Endothelial cell of umbilical vein (primary cell): ENCODE measurements around the gene PARD3B. TPM values are rescaled to one million over a fixed set of nuclear protein-coding genes. Genes with fewer than 3 reads are reported as not detected.

Experiments used
- BruUV-seq: library from RNA; stranded (reverse); fragments of 400-500 nt; replicated peaks from 2 replicates; lab custom pipeline; 2021; lab: Mats Ljungman, UMichigan
- CTCF ChIA-PET: fragments of 300-600, 350-600 bp; sonication (Branson Sonifier 250); formaldehyde crosslinking; loops from one replicate; lab custom pipeline; 2021; ENCODE audit warnings: antibody characterized with exemption, inconsistent platforms; lab: Charles Lee
- POLR2A ChIA-PET: fragments of 300-600, 350-600 bp; sonication (Branson Sonifier 250); formaldehyde crosslinking; loops from one replicate; lab custom pipeline; 2021; ENCODE audit warnings: antibody characterized with exemption, inconsistent platforms; lab: Charles Lee
- DNase-seq: peaks from one replicate; pipeline ENCODE4 v3.0.0-alpha.2; 2011; ENCODE audit warnings: low read depth, low spot score
- FAIRE-seq: peaks from 2 replicates; lab custom pipeline; 2011; peaks lifted over from hg19 to GRCh38; lab: Jason Lieb, UNC
- H2AFZ ChIP-seq: 2 replicates; pipeline ENCODE4 v1.6.0; 2012; ENCODE audit warnings: low read depth, low read length, control low read depth, inconsistent platforms
- H3K27ac ChIP-seq: 2 replicates; pipeline ENCODE4 v1.5.1; 2011; ENCODE audit warnings: low read depth, mild to moderate bottlenecking, control low read depth, low read length, moderate library complexity; ENCODE audit not compliant: insufficient read depth
- H3K27me3 ChIP-seq, 2 experiments: 2 replicates each; pipeline versions ENCODE4 v1.6.0 to v1.6.1; 2011; ENCODE audit warnings: low read length in 2 of 2, mixed read lengths in 1 of 2; ENCODE audit not compliant: control insufficient read depth in 2 of 2, insufficient read depth in 2 of 2
- H3K36me3 ChIP-seq, 2 experiments: 2 replicates in 1 of 2; 3 replicates in 1 of 2; pipeline ENCODE4 v1.5.1; 2011; ENCODE audit warnings: low read length in 2 of 2, mild to moderate bottlenecking in 1 of 2, moderate library complexity in 1 of 2; ENCODE audit not compliant: control insufficient read depth in 2 of 2, insufficient read depth in 2 of 2; ENCODE audit errors: extremely low read depth in 1 of 2
- H3K4me1 ChIP-seq: 3 replicates; pipeline ENCODE4 v1.5.1; 2011; ENCODE audit warnings: mild to moderate bottlenecking, low read length; ENCODE audit not compliant: control insufficient read depth, insufficient read depth; ENCODE audit errors: extremely low read depth
- H3K4me2 ChIP-seq: 2 replicates; pipeline ENCODE4 v1.6.1; 2011; ENCODE audit warnings: low read length, control low read depth, mixed read lengths; ENCODE audit not compliant: insufficient read depth
- H3K4me3 ChIP-seq, 3 experiments: fragments of 200-600 bp in 1 of 3; sonication (generic), shearing (Covaris generic) in 1 of 3; replicated peaks in 1 of 3; 2 replicates each; pipeline ENCODE4 v1.5.1; 2011 to 2016; ENCODE audit warnings: control low read depth in 3 of 3, low read length in 3 of 3, mild to moderate bottlenecking in 2 of 3, inconsistent platforms in 1 of 3, low read depth in 1 of 3, moderate library complexity in 1 of 3; ENCODE audit not compliant: insufficient read depth in 1 of 3
- H3K79me2 ChIP-seq: 2 replicates; pipeline ENCODE4 v1.6.0; 2012; ENCODE audit warnings: low read length, inconsistent platforms; ENCODE audit not compliant: control insufficient read depth, insufficient read depth
- H3K9ac ChIP-seq: replicated peaks from 2 replicates; pipeline ENCODE3; 2011; ENCODE audit warnings: low read length, control low read depth; ENCODE audit not compliant: insufficient read depth; ENCODE audit errors: extremely low read depth
- H3K9me1 ChIP-seq: replicated peaks from 3 replicates; pipeline ENCODE4 v1.6.0; 2011; ENCODE audit warnings: mild to moderate bottlenecking, low read length; ENCODE audit not compliant: control insufficient read depth, insufficient read depth; ENCODE audit errors: extremely low read depth
- H3K9me3 ChIP-seq: replicated peaks from 2 replicates; pipeline ENCODE4 v1.5.1; 2012; ENCODE audit warnings: low read length, inconsistent platforms; ENCODE audit not compliant: control insufficient read depth, insufficient read depth
- H4K20me1 ChIP-seq: replicated peaks from 2 replicates; pipeline ENCODE3; 2011; ENCODE audit warnings: mild to moderate bottlenecking, low read length; ENCODE audit not compliant: control insufficient read depth, insufficient read depth; ENCODE audit errors: extremely low read depth
- EZH2 ChIP-seq: IDR thresholded peaks from 2 replicates; pipeline ENCODE4 v1.6.1; 2012; ENCODE audit warnings: borderline replicate concordance, low read depth, mild to moderate bottlenecking, moderate library complexity, low read length, inconsistent platforms; ENCODE audit not compliant: severe bottlenecking
- FOS ChIP-seq: IDR thresholded peaks from 2 replicates; pipeline ENCODE4 v1.6.1; 2011; ENCODE audit warnings: mild to moderate bottlenecking, low read length, moderate library complexity, borderline replicate concordance; ENCODE audit not compliant: insufficient read depth
- JUN ChIP-seq: IDR thresholded peaks from 2 replicates; pipeline ENCODE4 v1.6.1; 2011; ENCODE audit warnings: borderline replicate concordance, low read depth; ENCODE audit not compliant: insufficient read length, insufficient read depth
- MYC ChIP-seq: IDR thresholded peaks from one replicate; pipeline ENCODE4 v1.6.1; 2011; ENCODE audit warnings: mild to moderate bottlenecking, low read depth, low read length
- POLR2AphosphoS5 ChIP-seq: IDR thresholded peaks from 2 replicates; pipeline ENCODE4 v1.6.1; 2012; ENCODE audit warnings: low read depth, mild to moderate bottlenecking, control low read depth, low read length, moderate library complexity; ENCODE audit not compliant: insufficient read depth
- dilution Hi-C: fragments of 300-500 bp; cut with MboI; formaldehyde crosslinking; loops from one replicate; pipeline ENCODE4 v1.15.0; 2019; ENCODE audit warnings: low sequenced_read_pairs; ENCODE audit not compliant: extremely low pct_ligation_motif_present
- intact Hi-C: fragments of 100-400 bp; cut with micrococcal nuclease; formaldehyde crosslinking; loops from one replicate; pipeline ENCODE4 v1.10.0; 2022
- polyA plus RNA-seq, 4 experiments: library from polyadenylated mRNA; depleted of rRNA in 3 of 4; stranded (reverse) in 3 of 4; unstranded in 1 of 4; fragments of >200 nt; gene quantifications; 2 replicates each; pipeline versions ENCODE4 v1.2.1 to v1.2.3, GENCODE V29; 2011 to 2012; ENCODE audit warnings: missing spikeins in 1 of 4
- total RNA-seq: library from RNA; stranded (reverse); gene quantifications from 2 replicates; pipeline ENCODE4 v1.2.3, GENCODE V29; 2021

Gene PARD3B
- total and polyA plus RNA-seq, 2 donors (not counting 3 experiments of a cell fraction or from before 2014, with no cell fraction given) = 2.2 to 30.9 TPM

GRCh38 chr2:204535356-204535755 lies 9.9 kb upstream of the PARD3B start:
- no peaks in the 10 kb centered on the region for H3K9me1 ChIP-seq

GRCh38 chr2:204535764-204536163 lies 9.5 kb upstream of the PARD3B start:
- H3K4me2 ChIP-seq = no peak overlapping the region
- no peak overlapping the region for H2AFZ ChIP-seq
- no peak overlapping the region for H3K9ac ChIP-seq
- no peaks in the 10 kb centered on the region for H3K9me3 ChIP-seq
- CTCF ChIA-PET = no interaction called here
- intact Hi-C loops = loop anchor here (5.0 kb wide), 3 partner anchors 193 to 1392 kb away; no protein-coding TSS in a partner anchor
- DNase-seq (no peak), FAIRE-seq (no peak)
- H4K20me1 ChIP-seq = no peaks in the 10 kb centered on the region
- POLR2A ChIA-PET = no interaction called here
- H3K36me3 ChIP-seq = no peaks in the 10 kb centered on the region
- H3K79me2 ChIP-seq = no peaks in the 10 kb centered on the region
- no peak overlapping the region for H3K27ac ChIP-seq
- H3K9me1 ChIP-seq = no peaks in the 10 kb centered on the region
- no TSS peak for BruUV-seq
- TF ChIP-seq EZH2 = no peak
- no peak for TF ChIP-seq MYC
- TF ChIP-seq JUN = no peak
- no peak for TF ChIP-seq FOS
- no peak for TF ChIP-seq POLR2AphosphoS5
- dilution Hi-C loops = no loop called here
- H3K4me3 ChIP-seq = no peak overlapping the region
- H3K27me3 ChIP-seq = no peaks in the 10 kb centered on the region
- H3K4me1 ChIP-seq = peaks cover 32% of the 10 kb centered on the region

More at GRCh38 chr2:204535356-204535755, 9.9 kb upstream of the PARD3B start:
- BruUV-seq = no TSS peak
- H4K20me1 ChIP-seq = no peaks in the 10 kb centered on the region
- peaks cover 32% of the 10 kb centered on the region for H3K4me1 ChIP-seq
- H3K4me3 ChIP-seq = no peak overlapping the region
- no peaks in the 10 kb centered on the region for H3K79me2 ChIP-seq
- H2AFZ ChIP-seq = no peak overlapping the region
- no peaks in the 10 kb centered on the region for H3K27me3 ChIP-seq
- dilution Hi-C loops = no loop called here
- intact Hi-C loops = loop anchor here (5.0 kb wide), 3 partner anchors 193 to 1392 kb away; no protein-coding TSS in a partner anchor
- H3K36me3 ChIP-seq = no peaks in the 10 kb centered on the region
- TF ChIP-seq EZH2 (no peak), JUN (no peak), POLR2AphosphoS5 (no peak), MYC (no peak)
- H3K27ac ChIP-seq = no peak overlapping the region
- ChIA-PET POLR2A (no interaction called here), CTCF (interaction anchor here (1.5 kb wide), 1 partner anchor 11 kb away, joined by 7 read pairs; no protein-coding TSS in a partner anchor)
- DNase-seq = no peak
- no peak for FAIRE-seq
- H3K4me2 ChIP-seq = no peak overlapping the region
- no peak overlapping the region for H3K9ac ChIP-seq
- H3K9me3 ChIP-seq = no peaks in the 10 kb centered on the region
